Panc1 (cell line): ENCODE measurements around the gene STX18.

Experiments
- TCF7L2 ChIP-seq: IDR thresholded peaks from 2 replicates; pipeline ENCODE4 v1.6.1; 2011; ENCODE audit warnings: mild to moderate bottlenecking, low read depth, low read length, inconsistent platforms
- TF ChIP-seq, protein P1 (sequence below): fragments of 450-650 bp; IDR thresholded peaks from 2 replicates; pipeline ENCODE4 v1.5.1; 2017; ENCODE audit warnings: mild to moderate bottlenecking

DNA sequence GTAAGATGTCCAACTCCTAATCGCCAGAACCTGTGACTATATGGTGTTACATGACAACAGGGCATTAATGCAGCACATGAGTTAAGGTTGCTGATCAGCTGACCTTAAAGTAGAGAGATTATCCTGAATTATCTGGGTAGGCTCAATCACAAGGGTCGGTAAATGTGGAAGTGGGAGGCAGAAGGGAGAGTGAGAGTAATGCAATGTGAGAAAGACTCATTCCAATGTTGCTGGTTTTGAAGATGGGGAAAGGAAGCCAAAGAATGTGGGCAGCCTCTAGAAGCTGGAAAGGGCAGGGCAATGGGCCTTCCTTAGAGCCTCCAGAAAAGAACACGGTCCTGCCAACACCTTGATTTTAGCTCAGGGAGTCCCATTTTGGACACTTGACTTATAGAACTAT is 67.4 kb downstream of the STX18 start:
- TF ChIP-seq, protein P1, sequence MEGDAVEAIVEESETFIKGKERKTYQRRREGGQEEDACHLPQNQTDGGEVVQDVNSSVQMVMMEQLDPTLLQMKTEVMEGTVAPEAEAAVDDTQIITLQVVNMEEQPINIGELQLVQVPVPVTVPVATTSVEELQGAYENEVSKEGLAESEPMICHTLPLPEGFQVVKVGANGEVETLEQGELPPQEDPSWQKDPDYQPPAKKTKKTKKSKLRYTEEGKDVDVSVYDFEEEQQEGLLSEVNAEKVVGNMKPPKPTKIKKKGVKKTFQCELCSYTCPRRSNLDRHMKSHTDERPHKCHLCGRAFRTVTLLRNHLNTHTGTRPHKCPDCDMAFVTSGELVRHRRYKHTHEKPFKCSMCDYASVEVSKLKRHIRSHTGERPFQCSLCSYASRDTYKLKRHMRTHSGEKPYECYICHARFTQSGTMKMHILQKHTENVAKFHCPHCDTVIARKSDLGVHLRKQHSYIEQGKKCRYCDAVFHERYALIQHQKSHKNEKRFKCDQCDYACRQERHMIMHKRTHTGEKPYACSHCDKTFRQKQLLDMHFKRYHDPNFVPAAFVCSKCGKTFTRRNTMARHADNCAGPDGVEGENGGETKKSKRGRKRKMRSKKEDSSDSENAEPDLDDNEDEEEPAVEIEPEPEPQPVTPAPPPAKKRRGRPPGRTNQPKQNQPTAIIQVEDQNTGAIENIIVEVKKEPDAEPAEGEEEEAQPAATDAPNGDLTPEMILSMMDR: no peak
- no peak for TF ChIP-seq TCF7L2
